ENCODE results near the gene RAB11FIP3.

- TF ChIP-seq EZH2 (IDR thresholded peaks at IDR 0.05; ENCODE audit: insufficient read depth, poor library complexity, severe bottlenecking) = peak; percentile 89
- no peak for TF ChIP-seq EZH2phosphoT487 (IDR thresholded peaks at IDR 0.05; ENCODE audit: insufficient read depth, low read depth)
Measured at GRCh38 chr16:560701-561412, 135.4 kb downstream of the RAB11FIP3 start.

Data from GM23248 (cell line).